Breast epithelium (tissue), 4 donors: ENCODE results near the gene TAF10. TPM values are rescaled to one million over a fixed set of nuclear protein-coding genes. Genes with fewer than 3 reads are reported as not detected.

Experiments used
- DNase-seq, 2 donors: peaks; one replicate each; pipeline ENCODE4 v3.0.0-alpha.2; 2019; ENCODE audit warnings: low spot score in 2 of 2
- H3K27ac ChIP-seq, 2 donors: fragments of 200-600 bp; sonication (generic) in 1 of 2; one replicate each; pipeline ENCODE4 v1.5.1; 2016 to 2019; ENCODE audit warnings: mild to moderate bottlenecking in 1 of 2
- H3K27me3 ChIP-seq, 2 donors: fragments of 200-600 bp; sonication (generic) in 1 of 2; one replicate each; pipeline versions ENCODE4 v1.5.1 to v1.6.0; 2017 to 2019; ENCODE audit warnings: control low read depth in 1 of 2, mild to moderate bottlenecking in 1 of 2
- H3K36me3 ChIP-seq: fragments of 200-600 bp; one replicate; pipeline ENCODE4 v1.5.1; 2019
- H3K4me1 ChIP-seq, 2 donors: fragments of 200-600 bp; sonication (generic); one replicate each; pipeline ENCODE4 v1.5.1; 2016 to 2019; ENCODE audit warnings: control low read depth in 1 of 2
- H3K4me3 ChIP-seq, 3 donors: fragments of 200-600 bp; sonication (generic); 1 replicate in 2 of 3; 2 replicates in 1 of 3; pipeline ENCODE4 v1.5.1; 2016 to 2019; ENCODE audit warnings: mild to moderate bottlenecking in 3 of 3, moderate library complexity in 2 of 3
- H3K9me3 ChIP-seq, 2 donors: fragments of 200-600 bp; sonication (generic) in 1 of 2; one replicate each; pipeline ENCODE4 v1.5.1; 2016 to 2019; ENCODE audit warnings: control low read depth in 1 of 2
- CTCF ChIP-seq, 3 donors: fragments of 450-650 bp; IDR thresholded peaks; one replicate each; pipeline ENCODE4 v1.5.1; 2016 to 2017; ENCODE audit warnings: antibody characterized with exemption in 3 of 3, mild to moderate bottlenecking in 3 of 3, moderate library complexity in 3 of 3
- POLR2A ChIP-seq: fragments of 450-650 bp; IDR thresholded peaks from one replicate; pipeline ENCODE4 v1.6.1; 2016; ENCODE audit warnings: antibody characterized with exemption, mild to moderate bottlenecking, moderate library complexity
- POLR2AphosphoS5 ChIP-seq, 3 donors: sonication (generic); formaldehyde crosslinking; IDR thresholded peaks; one replicate each; pipeline ENCODE4 v1.6.1; 2017; ENCODE audit warnings: antibody characterized with exemption in 3 of 3
- intact Hi-C: fragments of 100-400 bp; cut with DNase I; formaldehyde crosslinking; loops from one replicate; pipeline ENCODE4 v1.15.1; 2023; ENCODE audit warnings: low total_unique reads
- total RNA-seq, 3 donors: library from RNA; depleted of rRNA; stranded (reverse); fragments of >200 nt; gene quantifications; one replicate each; pipeline ENCODE4 v1.1.0, GENCODE V29; 2016

TAF10 gene
- total RNA-seq, 3 donors from 2014 or later: 45.4 to 82.6 (median 54.7) TPM

GRCh38 chr11:6640036-6640984, 28.3 kb upstream of the TAF10 start:
- no peaks in the 10 kb centered on the region for H3K36me3 ChIP-seq
- H3K27ac ChIP-seq: no peak overlapping the region

GRCh38 chr11:6638429-6638828, 26.4 kb upstream of the TAF10 start:
- TF ChIP-seq CTCF (IDR thresholded peaks at IDR 0.05) (no peak), POLR2A (no peak), POLR2AphosphoS5 (IDR thresholded peaks at IDR 0.05) (no peak)
- no peak overlapping the region for H3K4me3 ChIP-seq
- no peaks in the 10 kb centered on the region for H3K9me3 ChIP-seq
- H3K27ac ChIP-seq: peak overlapping the region; percentile 3 to 70
- no peak for DNase-seq
- H3K4me1 ChIP-seq: peaks cover 10 to 14% of the 10 kb centered on the region in 2 donors
- H3K27me3 ChIP-seq: no peaks in the 10 kb centered on the region
- intact Hi-C loops: no loop called here
- H3K36me3 ChIP-seq: no peaks in the 10 kb centered on the region

More at GRCh38 chr11:6640036-6640984, 28.3 kb upstream of the TAF10 start:
- Histone ChIP-seq H3K4me3 (no peak overlapping the region), H3K27me3 (no peaks in the 10 kb centered on the region), H3K4me1 (peaks cover 10 to 14% of the 10 kb centered on the region in 2 donors), H3K9me3 (no peaks in the 10 kb centered on the region)
- no peak for DNase-seq
- intact Hi-C loops: no loop called here
- no peak for TF ChIP-seq POLR2AphosphoS5 (IDR thresholded peaks at IDR 0.05)
- no peak for TF ChIP-seq POLR2A

- H3K4me1 ChIP-seq: peaks cover 10 to 14% of the 10 kb centered on the region in 2 donors
- no peaks in the 10 kb centered on the region for H3K36me3 ChIP-seq
Observed at GRCh38 chr11:6637871-6638270, 25.9 kb upstream of the TAF10 start.

GRCh38 chr11:6636480-6636879, 24.5 kb upstream of the TAF10 start:
- intact Hi-C loops: no loop called here
- DNase-seq: no peak
- no peaks in the 10 kb centered on the region for H3K9me3 ChIP-seq
- no peaks in the 10 kb centered on the region for H3K27me3 ChIP-seq
- H3K27ac ChIP-seq: peak overlapping the region in 1 of 2 donors; percentile 70
- peaks cover 10 to 14% of the 10 kb centered on the region in 2 donors for H3K4me1 ChIP-seq
- no peaks in the 10 kb centered on the region for H3K36me3 ChIP-seq
- no peak overlapping the region for H3K4me3 ChIP-seq
- TF ChIP-seq CTCF (IDR thresholded peaks at IDR 0.05): no peak
- TF ChIP-seq POLR2AphosphoS5 (IDR thresholded peaks at IDR 0.05): no peak
- TF ChIP-seq POLR2A: no peak

More at GRCh38 chr11:6637871-6638270, 25.9 kb upstream of the TAF10 start:
- intact Hi-C loops: no loop called here
- Histone ChIP-seq H3K27me3 (no peaks in the 10 kb centered on the region), H3K9me3 (no peaks in the 10 kb centered on the region), H3K27ac (peak overlapping the region; percentile 3 to 70), H3K4me3 (no peak overlapping the region)
- TF ChIP-seq POLR2AphosphoS5 (IDR thresholded peaks at IDR 0.05) (no peak), CTCF (IDR thresholded peaks at IDR 0.05) (no peak), POLR2A (no peak)
- no peak for DNase-seq

GRCh38 chr11:6635082-6635932, 23.3 kb upstream of the TAF10 start:
- TF ChIP-seq CTCF (IDR thresholded peaks at IDR 0.05) (no peak), POLR2AphosphoS5 (IDR thresholded peaks at IDR 0.05) (peak in 2 of 3 donors; percentile 75 to 76), POLR2A (no peak)
- Histone ChIP-seq H3K9me3 (no peaks in the 10 kb centered on the region), H3K4me1 (peaks cover 10 to 14% of the 10 kb centered on the region in 2 donors), H3K36me3 (no peaks in the 10 kb centered on the region), H3K27ac (peak overlapping the region; percentile 63 to 70), H3K27me3 (no peaks in the 10 kb centered on the region), H3K4me3 (no peak overlapping the region)
- no peak for DNase-seq
- intact Hi-C loops: no loop called here
